Measurements from ENCODE around the gene SLC43A1. TPM values are rescaled to one million over a fixed set of nuclear protein-coding genes. Genes with fewer than 3 reads are reported as not detected.

Gene SLC43A1
- total RNA-seq, 1 donor from 2014 or later = 48.5 TPM

DNA sequence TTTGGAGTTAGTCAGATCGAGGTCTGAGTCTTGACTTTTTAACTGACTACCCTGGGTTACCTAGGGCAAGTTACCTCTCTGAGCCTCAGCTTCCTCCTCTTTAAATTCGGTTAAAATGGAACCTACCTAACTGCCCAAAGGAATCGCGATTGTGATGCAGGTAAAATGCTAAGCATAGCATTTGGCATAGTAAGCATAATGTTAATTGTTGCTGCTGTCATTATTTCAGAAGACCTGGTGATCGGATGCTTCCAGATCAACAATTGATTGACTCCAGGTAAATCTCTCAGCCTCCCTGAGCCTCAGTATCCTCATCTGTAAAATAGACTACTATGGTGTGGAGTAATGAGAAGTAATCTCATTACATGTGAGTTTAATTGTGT, 550 bp upstream of the SLC43A1 start:
- no peaks in the 10 kb centered on the region for H3K9me3 Mint-ChIP-seq (ENCODE audit: low read depth)
- H3K27me3 Mint-ChIP-seq = peaks cover 16% of the 10 kb centered on the region
- peak overlapping the region; percentile 93 for H3K4me3 Mint-ChIP-seq (ENCODE audit: low read depth)
- H3K27ac Mint-ChIP-seq = peak overlapping the region; percentile 94
- H3K36me3 Mint-ChIP-seq (ENCODE audit: insufficient read depth) = no peaks in the 10 kb centered on the region
- no peak for DNase-seq (ENCODE audit: low spot score, unreplicated experiment)
- peaks cover 8% of the 10 kb centered on the region for H3K4me1 Mint-ChIP-seq (ENCODE audit: low read depth)
- TF ChIP-seq CTCF (IDR thresholded peaks at IDR 0.05; ENCODE audit: unreplicated experiment) = no peak

DNA sequence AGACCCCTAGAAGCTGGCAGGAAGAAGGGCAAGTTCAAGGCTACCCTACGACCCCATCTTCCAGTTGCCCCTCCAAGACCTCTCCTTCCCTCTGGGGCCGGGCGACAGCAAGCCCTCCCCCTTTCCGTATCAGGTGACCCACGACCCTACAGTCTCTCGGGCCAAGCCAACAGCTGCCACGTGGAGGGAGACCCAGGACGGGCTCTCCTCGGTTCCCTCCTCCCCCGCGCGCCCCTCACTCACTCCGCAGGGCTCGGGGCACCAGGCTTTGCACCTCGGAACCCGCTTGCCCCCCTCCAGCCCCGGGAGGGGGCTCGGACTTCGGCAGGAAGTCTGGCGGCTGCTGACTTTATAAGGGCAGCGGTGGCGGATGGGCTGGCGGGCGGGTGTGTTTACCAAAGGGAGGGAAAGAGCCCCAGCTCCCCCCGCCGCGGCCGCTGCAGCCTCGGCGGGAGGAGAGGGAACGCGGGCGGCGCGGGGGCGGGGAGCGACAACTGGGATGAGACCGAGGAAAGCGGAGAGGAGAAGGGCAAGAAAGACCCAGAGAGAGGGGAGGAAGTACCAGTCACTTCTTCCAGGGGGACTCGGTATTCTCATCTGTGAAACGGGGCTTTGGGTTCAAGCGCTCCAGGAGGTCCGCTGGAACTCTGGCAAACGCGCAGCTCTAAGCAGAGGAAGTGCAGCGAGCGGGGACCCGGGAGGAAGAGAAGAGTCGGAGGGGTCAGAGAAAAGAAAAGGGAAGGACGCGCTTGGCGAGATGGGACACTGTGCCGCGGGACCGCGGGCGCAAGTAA, 767 bp downstream of the SLC43A1 start:
- Mint-ChIP-seq H3K4me1 (ENCODE audit: low read depth) (peaks cover 8% of the 10 kb centered on the region), H3K4me3 (ENCODE audit: low read depth) (peak overlapping the region; percentile 93), H3K36me3 (ENCODE audit: insufficient read depth) (peaks cover 1% of the 10 kb centered on the region), H3K9me3 (ENCODE audit: low read depth) (no peaks in the 10 kb centered on the region), H3K27me3 (peaks cover 16% of the 10 kb centered on the region), H3K27ac (peak overlapping the region; percentile 88)
- no peak for DNase-seq (ENCODE audit: low spot score, unreplicated experiment)
- no peak for TF ChIP-seq CTCF (IDR thresholded peaks at IDR 0.05; ENCODE audit: unreplicated experiment)

GRCh38 chr11:57513911-57514537, 1.5 kb downstream of the SLC43A1 start:
- TF ChIP-seq CTCF (IDR thresholded peaks at IDR 0.05; ENCODE audit: unreplicated experiment) = no peak
- Mint-ChIP-seq H3K4me1 (ENCODE audit: low read depth) (peaks cover 8% of the 10 kb centered on the region), H3K36me3 (ENCODE audit: insufficient read depth) (peaks cover 1% of the 10 kb centered on the region), H3K27ac (peak overlapping the region; percentile 85), H3K9me3 (ENCODE audit: low read depth) (no peaks in the 10 kb centered on the region), H3K4me3 (ENCODE audit: low read depth) (peak overlapping the region; percentile 93), H3K27me3 (peaks cover 16% of the 10 kb centered on the region)
- peak; percentile 32 for DNase-seq (ENCODE audit: low spot score, unreplicated experiment)

- no peak for DNase-seq (ENCODE audit: low spot score, unreplicated experiment)
- peak overlapping the region; percentile 85 for H3K27ac Mint-ChIP-seq
- H3K27me3 Mint-ChIP-seq = peaks cover 11% of the 10 kb centered on the region
- H3K9me3 Mint-ChIP-seq (ENCODE audit: low read depth) = no peaks in the 10 kb centered on the region
- peaks cover 1% of the 10 kb centered on the region for H3K36me3 Mint-ChIP-seq (ENCODE audit: insufficient read depth)
- TF ChIP-seq CTCF (IDR thresholded peaks at IDR 0.05; ENCODE audit: unreplicated experiment) = no peak
- H3K4me1 Mint-ChIP-seq (ENCODE audit: low read depth) = peaks cover 8% of the 10 kb centered on the region
- peak overlapping the region; percentile 93 for H3K4me3 Mint-ChIP-seq (ENCODE audit: low read depth)
Observed at GRCh38 chr11:57513452-57513795, 2.1 kb downstream of the SLC43A1 start.

DNA sequence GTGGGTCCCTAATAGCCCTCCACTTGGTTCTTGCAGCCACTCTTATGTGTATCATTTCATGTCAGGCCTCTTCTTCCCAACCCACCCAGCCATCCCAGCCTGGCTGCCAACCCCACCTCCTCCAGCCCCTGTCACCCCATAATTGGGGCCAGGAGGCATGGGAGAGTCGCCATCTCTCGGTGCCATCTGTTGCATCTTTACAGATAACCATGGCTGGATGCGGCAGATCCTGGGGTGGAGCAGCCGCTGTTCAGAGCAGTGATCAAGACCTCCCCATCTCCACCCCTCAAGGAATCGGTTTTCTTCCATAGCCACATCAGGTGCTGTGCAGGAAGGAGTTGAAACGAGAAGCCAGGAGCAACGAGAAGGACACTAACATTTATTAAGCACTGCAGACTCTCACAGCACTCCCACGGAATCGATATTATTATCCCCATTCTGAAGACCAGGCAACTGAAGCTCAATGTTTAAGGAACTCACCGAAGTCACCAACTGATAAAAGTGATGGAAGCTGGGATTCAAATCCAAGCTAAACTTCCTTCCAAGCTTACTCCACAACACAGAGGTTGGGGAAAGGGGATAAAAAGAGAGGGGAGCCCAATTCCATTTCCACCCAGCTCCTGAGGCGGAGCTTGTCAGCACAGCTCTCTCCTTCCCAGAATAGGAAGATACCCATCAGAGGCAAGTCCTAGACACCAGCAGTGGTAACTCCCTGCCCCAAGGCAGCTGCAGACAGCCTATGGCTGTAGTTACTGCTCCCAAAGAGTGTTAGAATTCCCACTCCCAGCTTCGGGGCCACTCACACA, 2.7 kb downstream of the SLC43A1 start:
- H3K36me3 Mint-ChIP-seq (ENCODE audit: insufficient read depth) = peaks cover 1% of the 10 kb centered on the region
- no peak overlapping the region for H3K4me3 Mint-ChIP-seq (ENCODE audit: low read depth)
- H3K9me3 Mint-ChIP-seq (ENCODE audit: low read depth) = no peaks in the 10 kb centered on the region
- peaks cover 8% of the 10 kb centered on the region for H3K4me1 Mint-ChIP-seq (ENCODE audit: low read depth)
- no peak for TF ChIP-seq CTCF (IDR thresholded peaks at IDR 0.05; ENCODE audit: unreplicated experiment)
- H3K27me3 Mint-ChIP-seq = peaks cover 10% of the 10 kb centered on the region
- peak overlapping the region; percentile 45 for H3K27ac Mint-ChIP-seq
- no peak for DNase-seq (ENCODE audit: low spot score, unreplicated experiment)

Measured in progenitor cell of endocrine pancreas (in vitro differentiated cells).